COR-L47 (cell line): ENCODE data around the gene LRRD1.
"Not testable (repeated sequence)": the region's sequence is repeated elsewhere in the genome, so short reads cannot be mapped to it uniquely, and the experiment has no call there.

Source experiments
- DNase-seq: peaks from one replicate; lab custom pipeline; 2025; lab: John Stamatoyannopoulos, UW

Gene LRRD1

DNA sequence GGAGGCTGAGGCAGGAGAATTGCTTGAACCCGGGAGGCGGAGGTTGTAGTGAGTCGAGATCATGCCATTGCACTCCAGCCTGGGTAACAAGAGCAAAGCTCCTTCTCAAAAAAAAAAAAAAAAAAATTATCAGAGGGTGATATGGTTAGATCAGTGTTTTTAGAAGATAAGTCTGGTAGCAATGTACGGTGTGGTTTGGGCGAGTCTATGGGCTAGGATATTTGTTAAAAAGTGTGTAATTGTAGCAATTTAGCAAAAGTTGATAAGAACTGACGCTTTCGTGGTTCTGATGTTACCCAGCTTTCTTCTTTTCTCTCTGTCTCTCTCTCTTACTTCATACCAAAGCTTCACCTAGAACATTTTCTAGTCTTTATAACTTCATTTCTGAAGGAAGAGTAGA lies 37.8 kb downstream of the LRRD1 start:
- DNase-seq, result no peak

DNA sequence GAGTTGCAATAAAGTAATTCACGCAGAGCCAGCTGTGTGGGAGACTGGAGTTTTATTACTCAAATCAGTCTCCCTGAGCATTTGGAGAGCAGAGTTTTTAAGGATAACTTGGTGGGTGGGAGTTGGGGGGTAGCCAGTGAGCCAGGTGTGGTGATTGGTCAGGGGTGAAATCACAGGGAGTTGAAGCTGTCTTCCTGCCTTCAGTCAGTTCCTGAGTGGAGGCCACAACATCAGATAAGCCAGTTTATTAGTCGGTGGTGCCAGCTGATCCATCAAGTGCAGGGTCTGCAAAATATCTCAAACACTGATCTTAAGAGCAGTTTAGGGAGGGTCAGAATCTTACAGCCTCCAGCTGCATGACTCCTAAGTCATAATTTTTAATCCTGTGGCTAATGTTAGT lies 41.4 kb downstream of the LRRD1 start:
- DNase-seq, result no peak

DNA sequence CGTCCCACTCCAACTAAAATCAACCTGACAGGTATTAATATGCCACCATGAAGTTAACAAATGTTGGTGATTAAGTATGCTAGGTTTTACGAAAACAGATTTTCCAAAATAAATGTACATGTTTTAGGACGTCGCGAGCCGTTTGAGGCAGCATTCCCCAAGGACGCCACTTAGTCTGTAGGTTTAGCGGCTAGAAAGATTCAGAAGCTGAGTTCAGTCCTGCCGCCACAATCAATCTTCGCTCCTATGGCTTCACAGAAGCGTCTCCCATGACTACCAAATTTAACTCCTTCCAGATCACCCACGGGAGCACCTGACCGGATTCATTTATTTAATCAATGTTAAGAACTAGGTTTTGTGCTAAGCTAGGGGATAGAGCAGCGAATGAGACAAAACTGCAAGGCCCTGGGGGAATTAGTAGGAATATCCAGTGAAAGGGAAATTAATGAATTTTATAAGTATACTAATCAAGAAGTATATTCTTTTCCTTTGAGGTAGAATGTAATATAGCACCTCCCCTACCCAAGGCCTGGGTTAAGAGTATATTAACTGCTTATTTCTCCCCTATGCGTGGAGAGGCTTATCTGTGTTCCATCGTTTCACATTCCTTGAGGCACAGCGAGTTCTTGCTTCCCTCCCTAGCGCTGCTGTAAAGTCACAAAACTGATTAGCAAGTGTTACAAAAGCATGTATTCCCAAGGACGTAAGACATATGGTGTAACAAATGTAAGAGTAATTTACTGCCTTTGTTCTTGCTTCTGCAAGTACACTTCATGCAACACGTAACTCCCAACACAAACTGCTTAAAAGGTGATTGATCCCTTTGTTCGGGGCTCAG lies 43.7 kb downstream of the LRRD1 start:
- peak; percentile 30 for DNase-seq

DNA sequence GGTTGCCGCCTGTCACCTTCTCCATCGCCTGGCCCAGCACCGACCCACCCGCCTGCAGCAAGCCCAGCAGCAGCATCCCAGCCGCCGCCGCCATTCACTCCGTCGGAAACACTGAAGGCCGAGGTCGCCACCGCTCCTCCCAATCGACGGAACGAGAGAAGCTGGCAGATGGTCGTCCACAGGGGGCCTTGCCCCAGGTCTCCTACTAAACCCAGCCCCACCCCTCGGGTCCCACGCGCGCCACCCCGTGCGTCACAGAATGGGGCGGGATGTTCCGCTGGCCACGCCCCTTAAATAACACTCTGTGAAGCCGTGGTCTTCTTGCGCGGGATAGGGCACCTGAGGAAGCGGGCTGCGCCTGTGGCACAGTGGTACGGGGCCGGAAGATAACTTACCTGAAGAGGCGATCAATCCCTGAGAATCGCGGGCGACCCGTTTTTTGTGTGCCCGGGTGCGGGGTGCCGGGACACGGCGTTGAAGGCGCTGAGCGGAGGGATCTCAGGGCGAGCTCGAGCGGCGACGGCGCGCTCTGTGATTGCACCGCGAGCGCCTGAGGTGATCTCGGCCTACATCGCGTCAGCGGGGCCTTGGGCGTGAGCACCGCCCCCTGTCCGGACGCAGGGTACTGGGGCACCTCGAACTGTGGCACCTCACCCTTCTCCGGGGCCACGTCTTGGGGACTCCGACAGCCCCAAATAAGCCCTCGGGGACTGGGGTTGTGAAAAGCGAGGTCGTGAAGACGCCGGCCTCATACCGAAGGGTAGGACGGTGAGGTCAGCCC lies 44.5 kb downstream of the LRRD1 start, which contains the start of gene CYP51A1:
Gene CYP51A1 (minus strand): TSS at position 207 of the 781 bp plus-strand sequence. CDS start 113 bp downstream, at position 94.
- DNase-seq, result peak; percentile 94

DNA sequence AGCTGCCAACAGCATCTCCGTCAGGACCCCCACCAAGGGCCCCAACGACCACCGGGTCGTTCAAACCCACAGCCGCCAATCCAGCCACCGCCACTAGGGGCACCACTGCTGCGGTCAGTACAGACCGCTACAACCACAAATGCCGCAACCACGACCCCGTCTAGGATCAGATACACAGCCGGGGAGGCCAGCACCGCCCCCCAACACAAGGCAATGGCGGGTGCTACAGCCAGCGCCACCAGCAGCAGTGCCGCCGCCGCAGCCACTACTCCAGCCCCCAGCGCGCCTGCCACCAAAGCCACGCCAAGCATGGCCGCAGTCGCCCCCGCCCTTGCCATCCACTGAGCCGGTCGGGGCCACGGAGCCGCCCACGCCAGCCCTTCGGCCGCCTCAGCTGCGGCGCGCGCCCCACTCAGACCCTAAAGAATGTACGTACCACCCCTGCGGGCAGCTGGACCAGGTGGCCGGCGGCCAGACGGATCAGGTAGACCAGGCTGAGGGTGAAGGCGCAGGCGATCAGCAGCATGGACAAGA lies 45.1 kb downstream of the LRRD1 start:
- DNase-seq, result peak; percentile 79

DNA sequence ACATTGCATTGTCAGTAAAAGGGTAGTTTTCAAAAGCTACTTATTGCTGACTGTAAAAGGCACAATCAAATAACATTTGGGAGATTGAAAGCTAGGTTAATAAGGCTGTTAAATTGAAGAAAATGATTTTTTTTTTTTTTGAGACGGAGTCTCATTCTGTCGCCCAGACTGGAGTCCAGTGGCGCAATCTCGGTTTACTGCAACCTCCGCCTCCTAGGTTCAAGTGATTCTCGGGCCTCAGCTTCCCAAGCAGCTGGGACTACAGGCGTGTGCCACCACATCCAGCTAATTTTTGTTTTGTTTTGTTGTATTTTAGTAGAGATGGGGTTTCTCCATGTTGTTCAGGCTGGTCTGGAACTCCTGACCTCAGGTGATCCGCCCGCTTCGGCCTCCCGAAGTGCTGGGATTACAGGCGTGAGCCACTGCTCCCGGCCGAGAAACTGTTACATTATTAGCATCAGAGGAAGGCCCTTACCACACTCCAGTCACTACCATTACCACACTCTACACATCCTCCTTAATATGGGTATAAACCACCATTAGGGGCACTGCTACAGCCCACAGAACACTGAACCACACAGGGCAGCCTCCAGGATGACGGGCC lies 45.7 kb downstream of the LRRD1 start:
- DNase-seq, result no peak

DNA sequence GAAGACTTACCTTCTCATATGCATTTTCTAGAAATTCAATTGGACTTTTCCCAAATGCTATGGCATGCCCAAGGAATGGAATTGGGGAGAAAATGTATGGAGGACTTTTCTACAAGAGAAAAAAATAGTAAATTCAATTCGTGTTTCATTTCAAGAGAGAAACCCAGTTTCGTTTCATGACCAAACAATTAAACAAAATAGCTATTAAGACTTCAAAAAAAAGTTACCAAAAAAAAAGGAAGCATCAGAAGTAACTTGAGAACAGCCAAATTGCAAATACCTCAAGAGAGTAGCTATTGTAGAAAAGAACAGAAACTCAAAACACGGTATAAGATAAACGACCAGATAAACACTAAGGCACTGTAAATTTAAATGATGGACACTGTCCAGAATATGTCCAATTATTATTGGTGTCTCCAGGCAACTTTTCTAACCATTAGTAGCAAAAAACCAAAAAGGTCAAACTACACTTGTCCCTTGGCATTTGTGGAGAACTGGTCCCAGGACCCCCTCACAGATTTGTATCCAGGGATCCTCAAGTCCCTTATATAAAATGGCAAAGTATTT lies 47.1 kb downstream of the LRRD1 start:
- no peak for DNase-seq

DNA sequence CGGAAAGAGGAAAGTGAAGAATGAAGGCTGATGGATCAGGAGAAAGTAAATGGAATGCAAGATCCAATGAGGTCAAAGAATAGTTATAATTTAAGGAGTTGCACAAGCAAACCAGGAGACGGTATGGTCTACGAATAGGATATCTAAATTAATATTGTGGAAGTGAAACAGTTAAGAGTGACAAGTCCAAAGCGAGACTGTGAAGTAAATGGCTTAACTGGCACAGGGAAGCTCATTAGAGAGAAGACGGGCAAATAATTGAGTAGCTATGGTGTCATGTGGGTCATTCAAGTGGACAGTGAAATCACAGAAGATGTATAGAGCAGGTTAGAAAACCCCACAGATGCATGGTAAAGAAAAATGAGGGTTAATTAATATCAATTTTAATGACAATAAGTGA lies 47.8 kb downstream of the LRRD1 start:
- no peak for DNase-seq

DNA sequence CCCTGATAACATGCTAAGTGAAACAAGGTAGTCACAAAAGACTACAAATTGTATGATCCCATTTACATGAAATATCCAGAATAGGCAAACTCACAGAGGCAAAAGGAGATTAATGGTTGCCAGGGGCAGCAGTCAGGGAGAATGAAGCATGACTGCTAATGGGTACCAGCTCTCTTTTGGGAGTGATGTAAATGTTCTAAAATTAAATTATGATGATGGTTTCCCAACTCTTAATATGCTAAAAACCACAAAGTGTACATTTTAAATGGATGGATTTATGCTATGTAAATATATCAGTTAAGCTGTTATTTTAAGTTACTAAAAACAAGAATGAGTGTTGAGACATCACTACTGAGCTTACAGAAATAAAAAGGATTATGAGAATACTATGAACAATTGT lies 57.3 kb downstream of the LRRD1 start:
- no peak for DNase-seq

DNA sequence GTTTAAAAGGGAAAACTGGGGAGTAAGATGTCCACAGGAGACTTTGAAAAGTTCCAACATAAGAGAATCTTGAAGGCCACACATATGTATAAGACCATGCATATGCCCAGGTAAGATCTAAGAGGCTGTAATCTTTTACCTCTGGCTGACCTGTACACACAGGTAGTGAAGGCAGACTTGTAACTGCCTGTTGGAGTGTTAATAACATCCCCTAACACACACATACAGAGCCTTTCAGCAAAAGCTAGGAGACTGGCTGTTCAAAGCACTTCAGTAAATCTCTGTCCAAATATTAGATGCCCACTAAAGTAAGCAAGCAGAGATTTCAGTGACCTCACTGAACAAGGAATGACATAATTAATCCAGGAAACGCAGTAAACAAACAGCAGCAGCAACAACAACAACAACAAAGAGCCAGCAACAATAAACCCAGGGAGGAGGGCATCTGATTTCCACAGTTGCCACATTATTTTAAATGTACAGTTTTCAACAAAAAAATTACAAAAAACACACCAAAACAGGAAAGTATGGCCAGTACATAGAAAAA lies 59.7 kb downstream of the LRRD1 start:
- DNase-seq, result no peak

DNA sequence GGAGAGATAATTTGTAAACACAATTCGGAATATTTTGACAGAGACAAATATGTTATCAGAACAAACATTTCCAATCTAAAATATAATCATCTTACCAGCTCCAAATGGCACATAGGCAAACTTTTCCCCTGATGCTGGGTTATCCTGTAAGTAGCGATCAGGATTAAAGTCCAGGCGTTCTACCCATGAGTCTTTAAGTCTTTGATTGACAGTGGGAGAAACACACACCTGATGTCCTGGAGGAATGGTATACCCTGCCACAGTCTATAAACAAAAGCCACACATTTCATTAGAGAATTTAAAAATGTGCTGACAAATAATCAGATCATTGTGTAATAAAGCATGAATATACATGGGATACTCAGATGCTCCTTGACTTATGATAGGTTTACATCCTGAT lies 62.0 kb downstream of the LRRD1 start:
- no peak for DNase-seq

DNA sequence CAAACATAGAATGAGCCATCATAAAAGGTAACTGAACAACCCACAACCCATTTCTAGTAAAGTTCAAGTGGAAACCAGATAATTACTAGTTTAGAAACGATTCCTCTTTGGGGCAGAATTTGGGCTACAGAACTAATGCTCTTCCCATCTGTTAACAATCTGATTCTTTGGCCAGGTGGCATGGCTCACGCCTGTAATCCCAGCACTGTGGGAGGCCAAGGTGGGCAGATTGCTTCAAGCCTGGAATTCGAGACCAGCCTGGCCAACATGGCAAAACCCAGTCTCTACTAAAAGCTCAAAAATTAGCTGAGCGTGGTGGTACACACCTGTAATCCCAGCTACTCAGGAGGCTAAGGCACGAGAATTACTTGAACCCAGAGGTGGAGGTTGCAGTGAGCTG lies 63.1 kb downstream of the LRRD1 start:
- no peak for DNase-seq

DNA sequence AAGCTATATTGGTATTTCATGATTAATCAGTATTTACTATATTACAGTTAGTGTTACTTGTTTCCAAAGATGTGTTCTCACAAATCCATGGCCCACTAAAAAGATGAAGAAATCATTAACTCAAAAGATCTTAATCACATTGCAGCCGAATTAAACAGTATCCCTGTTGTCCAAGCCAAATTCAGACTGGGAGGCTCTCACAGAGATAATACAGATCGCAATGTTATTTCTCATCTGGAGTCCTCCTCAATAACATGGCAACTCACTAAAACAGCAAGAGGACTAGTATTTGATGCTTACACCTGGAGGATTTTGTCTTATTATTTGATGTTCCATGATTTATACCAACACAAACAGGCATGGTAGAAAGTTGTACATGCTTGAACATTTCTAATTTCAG lies 68.1 kb downstream of the LRRD1 start:
- no peak for DNase-seq

DNA sequence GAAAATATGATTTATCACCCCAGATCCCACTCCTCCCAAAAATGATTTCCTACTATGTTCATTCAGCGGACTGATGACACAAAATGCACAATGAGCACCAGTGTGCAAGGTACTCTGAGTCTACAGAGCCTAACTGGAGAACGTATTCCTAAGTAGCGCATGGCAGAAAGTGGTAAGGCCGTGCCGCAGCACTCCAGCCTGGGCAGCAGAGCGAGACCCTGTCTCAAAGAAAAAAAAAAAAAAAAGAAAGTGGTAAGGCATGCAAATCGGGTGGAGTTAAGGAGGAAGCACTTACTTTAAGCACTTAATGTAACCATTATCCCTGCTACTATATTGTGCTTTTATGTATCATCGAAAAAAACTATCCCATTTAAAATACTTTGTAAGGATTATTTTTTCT lies 70.1 kb downstream of the LRRD1 start:
- no peak for DNase-seq

DNA sequence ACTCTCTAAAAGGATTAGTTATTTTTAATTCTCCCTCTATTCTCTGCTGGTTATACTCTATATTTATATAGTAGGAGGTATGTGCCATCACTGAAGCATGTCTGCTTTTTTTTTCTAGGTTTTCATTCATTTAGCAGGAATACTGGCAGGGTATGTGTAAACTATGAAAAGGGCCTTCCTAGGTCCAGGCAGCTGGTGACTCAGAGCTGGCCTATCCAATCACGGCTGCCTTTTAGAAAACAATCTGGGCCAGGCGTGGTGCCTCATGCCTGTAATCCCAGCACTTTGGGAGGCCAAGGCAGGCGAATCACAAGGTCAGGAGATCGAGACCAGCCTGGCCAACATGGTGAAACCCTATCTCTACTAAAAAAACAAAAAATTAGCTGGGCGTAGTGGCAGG lies 76.1 kb downstream of the LRRD1 start:
- not testable (repeated sequence) for DNase-seq

DNA sequence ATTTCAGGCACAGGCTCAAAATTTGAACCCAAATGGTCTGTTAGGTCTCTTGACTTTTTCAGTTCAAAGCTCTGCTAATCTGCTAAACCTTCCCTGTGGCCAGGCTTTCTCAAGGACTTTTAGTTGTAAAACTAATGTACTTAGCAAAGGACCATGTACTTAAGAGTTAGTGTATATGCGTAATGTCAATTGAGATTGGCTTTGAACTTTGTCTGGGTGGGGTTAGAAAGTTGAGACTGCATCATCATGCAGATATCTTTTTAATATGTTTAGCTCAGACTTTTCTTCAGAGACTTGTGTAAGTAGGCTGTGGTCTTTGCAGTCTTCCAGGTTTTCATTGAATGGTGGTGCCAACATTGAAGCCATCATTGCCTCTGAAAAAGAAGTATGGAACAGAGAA lies 78.4 kb downstream of the LRRD1 start:
- DNase-seq, result no peak

DNA sequence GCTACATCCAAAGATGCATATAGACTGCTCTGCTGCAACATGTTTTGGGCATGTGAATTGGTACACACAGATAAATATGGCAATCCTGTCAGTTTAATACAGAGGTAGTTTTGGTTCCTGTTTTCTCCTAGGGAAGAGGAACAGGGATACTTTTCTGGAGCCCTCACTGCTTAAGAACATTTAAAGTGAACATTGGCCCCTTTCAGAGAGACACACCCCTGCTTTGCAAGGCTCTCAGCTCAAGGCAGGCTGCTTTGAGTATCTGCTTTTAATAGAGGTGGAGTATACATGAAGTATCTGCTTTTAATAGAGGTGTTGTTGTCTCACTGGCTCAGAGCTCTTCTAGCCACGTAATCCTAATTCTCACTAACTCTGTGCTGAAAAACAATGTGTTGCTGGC lies 83.6 kb downstream of the LRRD1 start:
- DNase-seq, result no peak
